ENCODE results near the gene RNF157. TPM values are rescaled to one million over a fixed set of nuclear protein-coding genes. Genes with fewer than 3 reads are reported as not detected.

Gene RNF157
- total and polyA plus RNA-seq, 2 of the 13 experiments (the other 11 are each of a cell fraction or from before 2014, with no cell fraction given), result 0.44 to 1.5 TPM

- TF ChIP-seq ZNF441 (CRISPR knock-in tag; IDR thresholded peaks at IDR 0.05; ENCODE audit: borderline replicate concordance), result peak; percentile 85; the same call in 1 of the 2 replicates
- TF ChIP-seq SOX13 (IDR thresholded peaks at IDR 0.05), result peak; percentile 31; the same call in 1 of the 2 replicates
- TF ChIP-seq SOX13 (CRISPR knock-in tag; conservative IDR thresholded peaks at IDR 0.05 in 1 of 2, IDR thresholded peaks at IDR 0.05 in 1 of 2), result peak in 1 of 2 experiments; percentile 81; a peak in 1 of 4 replicates
- TF ChIP-seq ZNF317 (CRISPR knock-in tag; IDR thresholded peaks at IDR 0.05), result no peak
- TF ChIP-seq RNF219 (CRISPR knock-in tag; IDR thresholded peaks at IDR 0.05), result no peak
- TF ChIP-seq AHDC1 (CRISPR knock-in tag; IDR thresholded peaks at IDR 0.05; ENCODE audit: borderline replicate concordance), result peak; percentile 89
- TF ChIP-seq ZNF792 (CRISPR knock-in tag; IDR thresholded peaks at IDR 0.05), result peak; percentile 87
- no peak for TF ChIP-seq GABPA (IDR thresholded peaks at IDR 0.05; ENCODE audit: low read depth, low read length)
- TF ChIP-seq GABPA (CRISPR knock-in tag; IDR thresholded peaks at IDR 0.05; ENCODE audit: low read depth), result peak; percentile 32; the same call in 1 of the 2 replicates
- TF ChIP-seq, protein P1, sequence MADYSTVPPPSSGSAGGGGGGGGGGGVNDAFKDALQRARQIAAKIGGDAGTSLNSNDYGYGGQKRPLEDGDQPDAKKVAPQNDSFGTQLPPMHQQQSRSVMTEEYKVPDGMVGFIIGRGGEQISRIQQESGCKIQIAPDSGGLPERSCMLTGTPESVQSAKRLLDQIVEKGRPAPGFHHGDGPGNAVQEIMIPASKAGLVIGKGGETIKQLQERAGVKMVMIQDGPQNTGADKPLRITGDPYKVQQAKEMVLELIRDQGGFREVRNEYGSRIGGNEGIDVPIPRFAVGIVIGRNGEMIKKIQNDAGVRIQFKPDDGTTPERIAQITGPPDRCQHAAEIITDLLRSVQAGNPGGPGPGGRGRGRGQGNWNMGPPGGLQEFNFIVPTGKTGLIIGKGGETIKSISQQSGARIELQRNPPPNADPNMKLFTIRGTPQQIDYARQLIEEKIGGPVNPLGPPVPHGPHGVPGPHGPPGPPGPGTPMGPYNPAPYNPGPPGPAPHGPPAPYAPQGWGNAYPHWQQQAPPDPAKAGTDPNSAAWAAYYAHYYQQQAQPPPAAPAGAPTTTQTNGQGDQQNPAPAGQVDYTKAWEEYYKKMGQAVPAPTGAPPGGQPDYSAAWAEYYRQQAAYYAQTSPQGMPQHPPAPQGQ (CRISPR knock-in tag; IDR thresholded peaks at IDR 0.05; ENCODE audit: borderline replicate concordance), result no peak
- TF ChIP-seq ZBTB25 (CRISPR knock-in tag; IDR thresholded peaks at IDR 0.05), result peak; percentile 80; the same call in 1 of the 2 replicates
- 0 out of 2 replicates have a peak, but pooled peaks have one; percentile 40 for TF ChIP-seq NFKB2 (CRISPR knock-in tag; IDR thresholded peaks at IDR 0.05; ENCODE audit: borderline replicate concordance)
- no peak for TF ChIP-seq GLI4 (CRISPR knock-in tag; IDR thresholded peaks at IDR 0.05; ENCODE audit: borderline replicate concordance)
- TF ChIP-seq SETDB1 (CRISPR knock-in tag; IDR thresholded peaks at IDR 0.05; ENCODE audit: borderline replicate concordance), result no peak
- TF ChIP-seq ZFYVE20 (CRISPR knock-in tag; IDR thresholded peaks at IDR 0.05; ENCODE audit: borderline replicate concordance, low read depth), result no peak
- no peak for TF ChIP-seq THAP8 (CRISPR knock-in tag; IDR thresholded peaks at IDR 0.05; ENCODE audit: borderline replicate concordance)
Observed at GRCh38 chr17:76252040-76252954, 12.0 kb upstream of the RNF157 start (continued).
